Stomach (tissue), 9 donors: Measurements from ENCODE around the gene CEMIP. TPM values are rescaled to one million over a fixed set of nuclear protein-coding genes. Genes with fewer than 3 reads are reported as not detected.

ENCODE experiments used
- DNase-seq, 2 donors: peaks; one replicate each; pipeline versions ENCODE4 v3.0.0 to v3.0.0-alpha.2; 2013 to 2019
- H3K27ac ChIP-seq, 5 donors: fragments of 200-600 bp in 4 of 5; sonication (generic) in 4 of 5; one replicate each; pipeline ENCODE4 v1.5.1; 2013 to 2019; ENCODE audit warnings: mild to moderate bottlenecking in 1 of 5, moderate library complexity in 1 of 5
- H3K27me3 ChIP-seq, 3 donors: fragments of 200-600 bp; sonication (generic); one replicate each; pipeline ENCODE4 v1.5.1; 2017 to 2019; ENCODE audit warnings: mixed run types in 1 of 3
- H3K36me3 ChIP-seq, 4 donors: fragments of 200-600 bp; sonication (generic); 1 replicate in 3 of 4; 2 replicates in 1 of 4; pipeline ENCODE4 v1.5.1; 2016 to 2019
- H3K4me1 ChIP-seq, 4 donors: fragments of 200-600 bp; sonication (generic); one replicate each; pipeline ENCODE4 v1.5.1; 2016 to 2019
- H3K4me3 ChIP-seq, 4 donors: fragments of 200-600 bp; sonication (generic) in 3 of 4; one replicate each; pipeline ENCODE4 v1.5.1; 2016 to 2019; ENCODE audit warnings: mild to moderate bottlenecking in 1 of 4
- H3K9me3 ChIP-seq, 4 donors: fragments of 200-600 bp; sonication (generic); one replicate each; pipeline ENCODE4 v1.5.1; 2016 to 2019
- CTCF ChIP-seq, 7 experiments: fragments of 450-650 bp in 4 of 7; fragments of 200-600 bp in 3 of 7; sonication (generic) in 3 of 7; IDR thresholded peaks; one replicate each; pipeline ENCODE4 v1.5.1; 2016 to 2019; ENCODE audit warnings: antibody characterized with exemption in 7 of 7, control low read depth in 2 of 7, mild to moderate bottlenecking in 1 of 7
- EP300 ChIP-seq: sonication (generic); formaldehyde crosslinking; IDR thresholded peaks from one replicate; pipeline ENCODE4 v1.6.1; 2017; ENCODE audit warnings: antibody characterized with exemption
- POLR2A ChIP-seq, 4 donors: fragments of 450-650 bp; IDR thresholded peaks; one replicate each; pipeline ENCODE4 v1.6.1; 2016; ENCODE audit warnings: antibody characterized with exemption in 4 of 4, control low read depth in 2 of 4, mild to moderate bottlenecking in 1 of 4, moderate library complexity in 1 of 4
- POLR2AphosphoS5 ChIP-seq, 3 donors: sonication (generic); formaldehyde crosslinking; IDR thresholded peaks; one replicate each; pipeline ENCODE4 v1.6.1; 2016; ENCODE audit warnings: antibody characterized with exemption in 3 of 3
- WGBS, 5 donors: extraction: QIAGEN DNeasy Blood & Tissue Kit in 3 of 5; methylation state at CpG; one replicate each; pipeline versions ENCODE4 v1.1.5 to v1.1.7; 2013 to 2018; 5-methylcytosine and 5-hydroxymethylcytosine counted together
- intact Hi-C: fragments of 100-400 bp; cut with DNase I; formaldehyde crosslinking; loops from one replicate; pipeline ENCODE4 v1.15.1; 2023; ENCODE audit warnings: low total_unique reads
- polyA plus RNA-seq, 3 donors: library from polyadenylated mRNA; stranded (reverse); fragments of 200-250 nt; gene quantifications; one replicate each; pipeline ENCODE4 v1.2.3, GENCODE V29; 2013
- total RNA-seq, 5 donors: library from RNA; depleted of rRNA; stranded (reverse); fragments of >200 nt; gene quantifications; one replicate each; pipeline versions ENCODE4 v1.1.0 to v1.2.3, GENCODE V29; 2014 to 2016
- donor health status: healthy with polysubstance abuse.
- donor health status: Bipolar disorder and iron deficiency.
- donor health status: healthy.

Gene CEMIP
- total and polyA plus RNA-seq, 8 donors: 0.53 to 2.6 (median 1.4) TPM; not detected in 4

GRCh38 chr15:80804970-80805495 lies 25.9 kb downstream of the CEMIP start:
- Histone ChIP-seq H3K36me3 (no peaks in the 10 kb centered on the region), H3K27ac (no peak overlapping the region), H3K9me3 (no peaks in the 10 kb centered on the region), H3K4me3 (no peak overlapping the region), H3K4me1 (peaks cover 0 to 8% (median 4%) of the 10 kb centered on the region in 4 donors), H3K27me3 (peaks cover 0 to 29% (median 0%) of the 10 kb centered on the region in 3 donors)
- intact Hi-C loops: no loop called here
- TF ChIP-seq EP300 (no peak), POLR2A (IDR thresholded peaks at IDR 0.05) (no peak), POLR2AphosphoS5 (IDR thresholded peaks at IDR 0.05) (no peak), CTCF (IDR thresholded peaks at IDR 0.05) (no peak)
- peak in 1 of 2 donors; percentile 28 for DNase-seq
- 23 to 46% (median 35%) methylated on average over 10 of the region's 10 CpGs for WGBS, 5 donors

- WGBS, 5 donors: 61 to 78% (median 67%) methylated on average over 9 of the region's 9 CpGs
- no peak for TF ChIP-seq CTCF (IDR thresholded peaks at IDR 0.05)
- Histone ChIP-seq H3K27me3 (peaks cover 0 to 20% (median 0%) of the 10 kb centered on the region in 3 donors), H3K27ac (no peak overlapping the region), H3K4me3 (no peak overlapping the region), H3K36me3 (no peaks in the 10 kb centered on the region), H3K4me1 (peaks cover 0 to 7% (median 0%) of the 10 kb centered on the region in 4 donors), H3K9me3 (no peaks in the 10 kb centered on the region)
- DNase-seq: no peak
- intact Hi-C loops: no loop called here
Observed at GRCh38 chr15:80811781-80812315, 32.7 kb downstream of the CEMIP start.

- no peak overlapping the region for H3K27ac ChIP-seq
- 79 to 92% (median 89%) methylated on average over 4 of the region's 4 CpGs for WGBS, 5 donors
- H3K4me1 ChIP-seq: peaks cover 0 to 7% (median 0%) of the 10 kb centered on the region in 4 donors
- peaks cover 0 to 12% (median 0%) of the 10 kb centered on the region in 3 donors for H3K27me3 ChIP-seq
- no peak for DNase-seq
- no peak overlapping the region for H3K4me3 ChIP-seq
- TF ChIP-seq POLR2AphosphoS5 (IDR thresholded peaks at IDR 0.05) (no peak), EP300 (no peak), POLR2A (IDR thresholded peaks at IDR 0.05) (no peak), CTCF (IDR thresholded peaks at IDR 0.05) (no peak)
- intact Hi-C loops: no loop called here
- H3K36me3 ChIP-seq: no peaks in the 10 kb centered on the region
- no peaks in the 10 kb centered on the region for H3K9me3 ChIP-seq
Observed at GRCh38 chr15:80815106-80815505, 35.9 kb downstream of the CEMIP start.

- H3K4me3 ChIP-seq: no peak overlapping the region
- intact Hi-C loops: no loop called here
- H3K27ac ChIP-seq: no peak overlapping the region
- TF ChIP-seq POLR2A (IDR thresholded peaks at IDR 0.05) (no peak), EP300 (no peak), CTCF (IDR thresholded peaks at IDR 0.05) (no peak), POLR2AphosphoS5 (IDR thresholded peaks at IDR 0.05) (no peak)
- peaks cover 0 to 7% (median 0%) of the 10 kb centered on the region in 4 donors for H3K4me1 ChIP-seq
- 50 to 61% (median 51%) methylated on average over 3 of the region's 3 CpGs for WGBS, 5 donors
- peaks cover 0 to 12% (median 0%) of the 10 kb centered on the region in 3 donors for H3K27me3 ChIP-seq
- DNase-seq: no peak
- H3K9me3 ChIP-seq: no peaks in the 10 kb centered on the region
- H3K36me3 ChIP-seq: no peaks in the 10 kb centered on the region
Observed at GRCh38 chr15:80816049-80816653, 37.0 kb downstream of the CEMIP start.
